Measurements from ENCODE around the gene CRYBA2.
A peak's percentile ranks its signal among the peaks of the same experiment; 100 is the strongest.

Gene CRYBA2

DNA sequence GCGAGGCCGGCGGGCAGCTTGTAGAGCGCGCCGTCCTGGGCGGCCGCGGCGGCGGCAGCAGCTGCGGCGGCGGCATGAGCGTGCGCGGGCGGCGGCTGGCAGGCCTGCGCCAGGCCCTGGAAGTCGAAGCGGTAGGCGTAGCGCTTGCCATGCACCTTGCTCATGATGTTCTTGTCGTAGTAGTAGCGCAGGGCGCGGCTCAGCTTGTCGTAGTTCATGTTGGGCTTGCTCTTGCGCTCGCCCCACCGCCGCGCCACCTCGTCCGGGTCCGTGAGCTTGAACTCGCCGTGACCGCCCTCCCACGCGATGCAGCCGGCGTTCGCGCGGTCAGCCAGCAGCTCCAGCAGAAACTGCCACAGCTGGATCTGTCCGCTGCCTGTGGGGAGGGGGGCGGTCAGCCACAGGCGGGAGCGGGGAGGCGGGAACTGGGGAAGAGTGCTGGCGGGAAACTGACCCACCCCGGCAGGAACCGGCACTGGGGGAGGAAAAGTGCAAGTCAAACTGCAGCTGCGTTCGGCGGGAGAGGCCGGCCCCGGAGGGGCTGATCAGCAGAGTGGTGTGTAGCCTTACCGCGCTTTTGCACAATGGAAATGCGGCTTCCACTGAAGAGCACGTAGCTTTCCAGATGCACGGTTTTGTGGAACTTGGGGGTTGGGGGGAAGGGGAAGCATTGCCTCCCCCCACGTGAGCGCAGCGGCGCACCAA lies 11.2 kb downstream of the CRYBA2 start:
- DNase-seq (ENCODE audit: low read depth): peak; percentile 18

- DNase-seq (ENCODE audit: low read depth): no peak
Measured at GRCh38 chr2:218981390-218981880, 11.8 kb downstream of the CRYBA2 start.

GRCh38 chr2:218980735-218981389 lies 12.4 kb downstream of the CRYBA2 start:
- DNase-seq (ENCODE audit: low read depth): no peak

GRCh38 chr2:218979846-218980734 lies 13.1 kb downstream of the CRYBA2 start:
- DNase-seq (ENCODE audit: low read depth): peak; percentile 65

GRCh38 chr2:218975060-218975777 lies 18.0 kb downstream of the CRYBA2 start:
- no peak for DNase-seq (ENCODE audit: low read depth)

DNA sequence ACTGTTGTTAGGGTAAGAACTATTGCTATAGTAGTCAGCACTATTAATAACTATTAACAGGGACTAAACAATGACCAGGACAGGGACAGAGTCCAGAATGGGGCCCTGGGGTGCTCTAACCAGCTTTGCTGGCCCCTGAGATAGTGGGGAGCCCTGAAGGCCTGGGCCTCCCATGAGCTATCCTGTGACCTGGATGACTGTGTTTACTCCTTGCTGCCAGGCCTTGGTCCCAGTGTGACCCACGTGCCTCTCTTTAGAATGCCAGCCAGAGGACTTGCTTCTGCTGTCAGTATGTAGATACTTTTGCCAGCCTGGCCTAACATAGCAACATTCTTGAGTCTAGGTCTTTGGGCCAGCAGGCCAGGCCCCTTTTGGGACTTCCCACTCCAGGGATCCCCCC lies 22.3 kb downstream of the CRYBA2 start:
- DNase-seq (ENCODE audit: low read depth): no peak

DNA sequence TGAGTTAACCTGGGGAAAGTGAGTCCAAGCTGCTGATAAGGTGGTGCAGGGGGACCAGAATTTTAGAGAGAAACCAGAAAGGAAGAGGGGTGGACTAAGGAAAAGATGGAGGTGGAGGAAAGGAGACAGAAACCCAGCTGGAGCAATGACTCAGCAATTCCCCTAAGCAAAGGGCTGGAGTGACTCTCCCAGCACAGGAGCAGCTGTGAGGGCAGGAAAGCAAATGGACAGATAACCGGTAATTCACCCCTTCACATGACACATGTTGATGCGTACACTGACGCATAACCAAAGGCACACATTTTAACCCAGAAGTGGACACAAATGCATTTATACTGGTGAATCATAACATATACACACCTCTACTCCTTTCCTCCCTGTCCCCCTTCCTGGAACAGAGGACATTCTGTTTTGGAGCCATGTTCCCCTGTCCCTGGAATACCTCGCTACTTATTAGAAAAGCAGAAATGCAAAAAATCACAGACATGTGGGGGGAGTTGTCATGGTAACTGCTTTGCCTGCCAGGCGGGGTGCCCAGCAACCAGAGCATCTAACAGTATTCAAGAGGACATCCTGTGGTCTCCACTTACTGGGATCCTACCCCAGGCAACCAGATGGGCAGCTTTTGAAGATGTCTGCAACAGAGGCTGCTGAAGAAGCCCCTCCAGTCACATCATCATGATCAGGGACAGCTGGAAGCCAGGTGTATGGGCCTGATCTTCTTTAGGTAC lies 29.0 kb downstream of the CRYBA2 start:
- no peak for DNase-seq (ENCODE audit: low read depth)

GRCh38 chr2:218963601-218964000 lies 29.6 kb downstream of the CRYBA2 start:
- DNase-seq (ENCODE audit: low read depth): no peak

DNA sequence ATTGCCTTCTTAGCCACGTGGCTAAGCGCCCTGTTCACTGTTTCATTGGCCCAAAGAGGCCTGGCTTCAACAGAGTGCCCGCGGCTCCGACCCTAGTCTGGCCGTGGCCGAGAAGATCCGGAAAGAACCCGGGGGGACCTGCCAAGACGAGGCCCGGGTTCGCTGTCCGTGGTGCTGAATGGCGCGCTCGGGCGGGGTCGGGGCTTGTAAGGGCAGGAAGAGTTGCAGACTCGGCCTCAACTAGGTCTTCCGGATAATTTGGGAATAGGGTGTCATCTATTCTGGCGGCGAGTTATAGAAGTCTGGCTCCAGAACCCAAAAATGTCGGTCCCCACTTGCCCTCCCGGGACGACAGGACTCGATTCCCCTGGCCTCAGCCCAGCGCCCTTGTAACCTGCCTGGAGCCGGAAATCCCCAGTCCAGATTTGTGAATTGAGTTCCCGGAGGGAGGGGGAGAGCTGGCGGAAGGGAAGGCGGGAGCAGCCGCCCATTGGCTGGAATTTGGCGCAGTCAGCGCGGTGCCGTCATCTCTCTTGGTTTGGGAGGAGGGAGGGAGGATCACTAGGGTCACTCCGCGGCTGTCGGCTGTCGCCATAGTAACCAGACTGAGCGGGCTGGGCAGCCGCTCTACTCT lies 30.2 kb downstream of the CRYBA2 start:
- no peak for DNase-seq (ENCODE audit: low read depth)

GRCh38 chr2:218961651-218962570 lies 31.3 kb downstream of the CRYBA2 start:
- DNase-seq (ENCODE audit: low read depth): no peak

GRCh38 chr2:218961229-218961628 lies 32.0 kb downstream of the CRYBA2 start:
- no peak for DNase-seq (ENCODE audit: low read depth)

GRCh38 chr2:218960309-218961165 lies 32.7 kb downstream of the CRYBA2 start:
- no peak for DNase-seq (ENCODE audit: low read depth)

- DNase-seq (ENCODE audit: low read depth): no peak
Measured at GRCh38 chr2:218959761-218960308, 33.4 kb downstream of the CRYBA2 start.

- peak; percentile 25 for DNase-seq (ENCODE audit: low read depth)
Measured at GRCh38 chr2:218959141-218959731, 34.0 kb downstream of the CRYBA2 start, which contains the start of gene CDK5R2. Gene CDK5R2, plus strand, starts transcription at chr2:218959666. Its CDS starts 155 bp downstream, at chr2:218959821.

- DNase-seq (ENCODE audit: low read depth): no peak
Measured at GRCh38 chr2:218958276-218958675, 34.9 kb downstream of the CRYBA2 start.

DNA sequence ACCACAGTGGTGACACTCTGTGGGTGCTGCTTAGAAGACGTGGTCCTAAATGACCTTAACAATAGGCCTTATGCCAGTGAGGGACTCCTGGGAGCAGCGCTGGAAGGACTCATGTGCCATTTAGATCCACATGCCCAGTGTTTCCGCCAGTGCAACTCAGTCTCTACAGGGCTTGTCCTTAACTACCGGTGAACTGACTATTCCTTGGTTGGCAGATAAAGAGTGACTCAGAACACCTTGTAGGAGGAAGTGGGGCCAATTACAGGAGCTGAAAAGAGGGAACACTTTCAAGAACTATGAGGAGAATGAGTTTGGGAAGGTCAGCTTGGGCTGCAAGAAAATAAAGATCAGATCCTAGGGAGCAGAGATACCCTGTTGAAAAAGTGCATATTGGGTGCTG lies 35.6 kb downstream of the CRYBA2 start:
- no peak for DNase-seq (ENCODE audit: low read depth)

- no peak for DNase-seq (ENCODE audit: low read depth)
Measured at GRCh38 chr2:218956039-218956438, 37.2 kb downstream of the CRYBA2 start.

Data from stimulated activated CD8-positive, alpha-beta memory T cell treated with anti-CD3 and anti-CD28 coated beads, Interleukin-12 subunit alpha, Interleukin-12 subunit beta, amount 100 ng/mL, for 4 hours (primary cell).